EH (cell line): Measurements from ENCODE around the gene THRA.

ENCODE experiments used
- DNase-seq: peaks from one replicate; pipeline ENCODE4 v3.0.0-alpha.2; 2015; ENCODE audit warnings: low read depth

Gene THRA

GRCh38 chr17:40062329-40063186 lies at the start of gene THRA:
TSS of gene THRA (plus strand) at chr17:40062965. CDS start at chr17:40074489, 11,524 bp downstream.
- peak; percentile 63 for DNase-seq

- DNase-seq = peak; percentile 31
Measured at GRCh38 chr17:40014375-40014980, 48.3 kb upstream of the THRA start.

GRCh38 chr17:40015005-40015997 lies 47.5 kb upstream of the THRA start, which contains the start of gene CSF3:
TSS of gene CSF3 (plus strand) at chr17:40015440. CDS start at chr17:40015475, 35 bp downstream.
- DNase-seq = no peak

- DNase-seq = no peak
Measured at GRCh38 chr17:40015998-40016985, 46.5 kb upstream of the THRA start.

- DNase-seq = no peak
Measured at GRCh38 chr17:40017422-40018080, 45.2 kb upstream of the THRA start.

GRCh38 chr17:40018211-40019121 lies 44.3 kb upstream of the THRA start:
- DNase-seq = peak; percentile 36

- peak; percentile 89 for DNase-seq
Measured at GRCh38 chr17:40019140-40019991, 43.4 kb upstream of the THRA start.

GRCh38 chr17:40020146-40020545 lies 42.6 kb upstream of the THRA start:
- no peak for DNase-seq

- peak; percentile 96 for DNase-seq
Measured at GRCh38 chr17:40021451-40021971, 41.3 kb upstream of the THRA start.

GRCh38 chr17:40022497-40022896 lies 40.3 kb upstream of the THRA start:
- DNase-seq = no peak

GRCh38 chr17:40022961-40023541 lies 39.7 kb upstream of the THRA start:
- DNase-seq = no peak

GRCh38 chr17:40023590-40024292 lies 39.0 kb upstream of the THRA start:
- peak; percentile 44 for DNase-seq

- DNase-seq = peak; percentile 75
Measured at GRCh38 chr17:40024901-40025300, 37.9 kb upstream of the THRA start.

GRCh38 chr17:40025559-40025958 lies 37.2 kb upstream of the THRA start:
- DNase-seq = no peak

- peak; percentile 35 for DNase-seq
Measured at GRCh38 chr17:40025991-40026815, 36.6 kb upstream of the THRA start.
